IMR-90 (cell line): ENCODE results near the gene SLC43A2. TPM values are rescaled to one million over a fixed set of nuclear protein-coding genes. Genes with fewer than 3 reads are reported as not detected.

Experiments used
- ATAC-seq: fragments of 200-7000 bp; cut with Tn5 transposase; 2 replicates; pipeline ENCODE4 v1.9.1; 2020; ENCODE audit warnings: low read depth, mild to moderate bottlenecking, moderate library complexity
- BruUV-seq: library from RNA; stranded (reverse); fragments of 400-500 nt; replicated peaks from 2 replicates; lab custom pipeline; 2021; lab: Mats Ljungman, UMichigan
- CTCF ChIA-PET: fragments of 300-600 bp; formaldehyde crosslinking; extraction: SDS; loops from one replicate; lab custom pipeline; 2021; ENCODE audit warnings: antibody characterized with exemption; lab: Yijun Ruan, JAX
- POLR2A ChIA-PET: fragments of 300-600 bp; sonication (Branson Sonifier 250); formaldehyde crosslinking; loops from one replicate; lab custom pipeline; 2022; ENCODE audit warnings: antibody characterized with exemption; ENCODE audit not compliant: unreplicated experiment; lab: Charles Lee
- DNase-seq: peaks from one replicate; pipeline ENCODE4 v3.0.0; 2013
- H2AFZ ChIP-seq: replicated peaks from 2 replicates; pipeline ENCODE3; 2013; ENCODE audit warnings: low read length, mild to moderate bottlenecking; ENCODE audit not compliant: poor library complexity
- H2AK5ac ChIP-seq: 2 replicates; pipeline ENCODE4 v1.6.1; 2013; ENCODE audit warnings: low read depth, low read length, inconsistent platforms
- H2AK9ac ChIP-seq: replicated peaks from 2 replicates; pipeline ENCODE3; 2013; ENCODE audit warnings: mild to moderate bottlenecking, low read depth, low read length, moderate library complexity; ENCODE audit not compliant: poor library complexity
- H2BK120ac ChIP-seq: 2 replicates; pipeline ENCODE4 v1.6.1; 2013; ENCODE audit warnings: low read depth, low read length, inconsistent platforms
- H2BK15ac ChIP-seq: 3 replicates; pipeline ENCODE4 v1.6.1; 2013; ENCODE audit warnings: low read depth, low read length, inconsistent platforms
- H2BK20ac ChIP-seq: 2 replicates; pipeline ENCODE4 v1.6.1; 2013; ENCODE audit warnings: low read depth, mild to moderate bottlenecking, inconsistent platforms, low read length, moderate library complexity
- H2BK5ac ChIP-seq: 2 replicates; pipeline ENCODE4 v1.6.1; 2013; ENCODE audit warnings: mild to moderate bottlenecking, low read depth, low read length, inconsistent platforms; ENCODE audit not compliant: poor library complexity, severe bottlenecking
- H3K14ac ChIP-seq: replicated peaks from 2 replicates; pipeline ENCODE4 v1.6.1; 2013; ENCODE audit warnings: low read depth, low read length, inconsistent platforms
- H3K18ac ChIP-seq: 2 replicates; pipeline ENCODE4 v1.6.1; 2013; ENCODE audit warnings: low read depth, low read length, control low read depth
- H3K23ac ChIP-seq: 2 replicates; pipeline ENCODE4 v1.6.1; 2013; ENCODE audit warnings: low read depth, low read length, inconsistent platforms
- H3K27ac ChIP-seq: 2 replicates; pipeline ENCODE4 v1.5.1; 2013; ENCODE audit warnings: mild to moderate bottlenecking, control low read depth, low read length; ENCODE audit not compliant: insufficient read depth
- H3K27me3 ChIP-seq: 2 replicates; pipeline ENCODE4 v1.6.1; 2013; ENCODE audit warnings: low read length; ENCODE audit not compliant: control insufficient read depth, insufficient read depth
- H3K36me3 ChIP-seq: 2 replicates; pipeline ENCODE4 v1.6.1; 2013; ENCODE audit warnings: low read length, mixed read lengths; ENCODE audit not compliant: control insufficient read depth, insufficient read depth
- H3K4ac ChIP-seq: 2 replicates; pipeline ENCODE4 v1.6.1; 2013; ENCODE audit warnings: low read depth, low read length, inconsistent platforms
- H3K4me1 ChIP-seq: 2 replicates; pipeline ENCODE4 v1.6.1; 2013; ENCODE audit warnings: low read length, mixed read lengths; ENCODE audit not compliant: control insufficient read depth, insufficient read depth
- H3K4me2 ChIP-seq: 2 replicates; pipeline ENCODE4 v1.6.1; 2013; ENCODE audit warnings: low read depth, mild to moderate bottlenecking, control low read depth, low read length, moderate library complexity
- H3K4me3 ChIP-seq: 2 replicates; pipeline ENCODE4 v1.5.1; 2013; ENCODE audit warnings: low read depth, mild to moderate bottlenecking, control low read depth, low read length, moderate library complexity; ENCODE audit not compliant: insufficient read depth
- H3K56ac ChIP-seq: 2 replicates; pipeline ENCODE4 v1.6.1; 2013; ENCODE audit warnings: low read length, inconsistent platforms; ENCODE audit not compliant: insufficient read depth; ENCODE audit errors: extremely low read depth
- H3K79me1 ChIP-seq, 2 experiments: 2 replicates each; pipeline ENCODE4 v1.6.1; 2013; ENCODE audit warnings: low read length in 2 of 2, inconsistent platforms in 1 of 2, low read depth in 1 of 2
- H3K9ac ChIP-seq: 2 replicates; pipeline ENCODE4 v1.6.1; 2013; ENCODE audit warnings: low read depth, low read length, control low read depth
- H3K9me1 ChIP-seq: 2 replicates; pipeline ENCODE4 v1.6.1; 2013; ENCODE audit warnings: low read length, inconsistent platforms; ENCODE audit not compliant: insufficient read depth
- H3K9me3 ChIP-seq: 2 replicates; pipeline ENCODE4 v1.6.1; 2013; ENCODE audit warnings: low read length; ENCODE audit not compliant: control insufficient read depth, insufficient read depth
- H4K20me1 ChIP-seq: 2 replicates; pipeline ENCODE4 v1.6.1; 2013; ENCODE audit warnings: low read length, inconsistent platforms; ENCODE audit not compliant: insufficient read depth
- H4K5ac ChIP-seq: 2 replicates; pipeline ENCODE4 v1.6.1; 2013; ENCODE audit warnings: mild to moderate bottlenecking, low read depth, low read length, control low read depth
- H4K8ac ChIP-seq, 2 experiments: 2 replicates each; pipeline ENCODE4 v1.6.1; 2013; ENCODE audit warnings: low read depth in 2 of 2, low read length in 2 of 2, control low read depth in 1 of 2, inconsistent platforms in 1 of 2
- H4K91ac ChIP-seq: 2 replicates; pipeline ENCODE4 v1.6.1; 2013; ENCODE audit warnings: low read depth, low read length, inconsistent platforms; ENCODE audit not compliant: insufficient read depth
- CEBPB ChIP-seq: IDR thresholded peaks from 2 replicates; pipeline ENCODE4 v1.6.1; 2012; ENCODE audit warnings: low read depth, low read length, improper control_type of control experiment
- MAFK ChIP-seq: IDR thresholded peaks from 2 replicates; pipeline ENCODE4 v1.6.1; 2012; ENCODE audit warnings: low read depth, low read length, improper control_type of control experiment
- MAZ ChIP-seq: IDR thresholded peaks from 2 replicates; pipeline ENCODE4 v1.6.1; 2012; ENCODE audit warnings: low read depth, mild to moderate bottlenecking, low read length, improper control_type of control experiment, moderate library complexity, borderline replicate concordance
- MXI1 ChIP-seq: IDR thresholded peaks from 2 replicates; pipeline ENCODE4 v1.6.1; 2012; ENCODE audit warnings: low read depth, mild to moderate bottlenecking, low read length, moderate library complexity, borderline replicate concordance
- NFE2L2 ChIP-seq: fragments of 150-350 bp; IDR thresholded peaks from 2 replicates; pipeline ENCODE4 v1.6.1; 2016; ENCODE audit warnings: low read depth, mild to moderate bottlenecking, low read length
- POLR2A ChIP-seq: IDR thresholded peaks from 2 replicates; pipeline ENCODE4 v1.6.1; 2012; ENCODE audit warnings: mild to moderate bottlenecking, low read depth, low read length
- RAD21 ChIP-seq: IDR thresholded peaks from 2 replicates; pipeline ENCODE4 v1.6.1; 2012; ENCODE audit warnings: low read length, improper control_type of control experiment
- RCOR1 ChIP-seq: IDR thresholded peaks from 2 replicates; pipeline ENCODE4 v1.6.1; 2012; ENCODE audit warnings: mild to moderate bottlenecking, low read length, improper control_type of control experiment; ENCODE audit not compliant: insufficient replicate concordance
- SMC3 ChIP-seq: fragments of 150-350 bp; IDR thresholded peaks from 2 replicates; pipeline ENCODE4 v1.6.1; 2016; ENCODE audit warnings: low read depth, mild to moderate bottlenecking, antibody characterized with exemption, low read length, moderate library complexity
- whole genome bisulfite sequencing, 2 experiments: methylation state at CpG; one replicate each; pipeline versions ENCODE4 v1.1.5 to v1.1.7; 2013; ENCODE audit warnings: missing lambda C conversion rate in 2 of 2; ENCODE audit not compliant: insufficient read length in 1 of 2; ENCODE audit errors: extremely low coverage in 2 of 2; 5-methylcytosine and 5-hydroxymethylcytosine counted together
- dilution Hi-C: fragments of 300-500 bp; cut with HindIII; formaldehyde crosslinking; loops from one replicate; pipeline ENCODE4 v1.14.3; 2018; ENCODE audit warnings: low sequenced_read_pairs; ENCODE audit not compliant: unreplicated experiment
- in situ Hi-C: fragments of 300-500 bp; cut with MboI; formaldehyde crosslinking; loops from 3 replicates; pipeline ENCODE4 v1.14.3; 2019; ENCODE audit warnings: low sequenced_read_pairs, inconsistent platforms, mixed read lengths
- intact Hi-C: fragments of 100-400 bp; cut with micrococcal nuclease; formaldehyde crosslinking; loops from 2 replicates; pipeline ENCODE4 v1.10.0; 2022
- polyA plus RNA-seq, 3 experiments: library from polyadenylated mRNA; depleted of rRNA; stranded (reverse); fragments of >200 nt; gene quantifications; 2 replicates each; pipeline ENCODE4 v1.2.3, GENCODE V29; 2012; ENCODE audit warnings: low replicate concordance in 1 of 3
- total RNA-seq: library from RNA; depleted of rRNA; stranded (reverse); fragments of >200 nt; gene quantifications from 2 replicates; pipeline ENCODE4 v1.2.3, GENCODE V29; 2012
- TF ChIP-seq, protein P1 (sequence below): fragments of 150-350 bp; IDR thresholded peaks from 2 replicates; pipeline ENCODE4 v1.6.1; 2016; ENCODE audit warnings: low read depth, mild to moderate bottlenecking, low read length, moderate library complexity, borderline replicate concordance
- TF ChIP-seq, protein P2 (sequence below): fragments of 150-350 bp; IDR thresholded peaks from 2 replicates; pipeline ENCODE4 v1.6.1; 2017; ENCODE audit warnings: mild to moderate bottlenecking, antibody characterized with exemption, low read length, low read depth
- TF ChIP-seq, protein P3 (sequence below): conservative IDR thresholded peaks from 2 replicates; pipeline ENCODE4 v1.5.1; 2012; ENCODE audit warnings: mild to moderate bottlenecking, low read depth, low read length, improper control_type of control experiment

The SLC43A2 gene
- total and polyA plus RNA-seq, 2 of the 4 experiments (the other 2 are of a cell fraction): 3.8 to 9.0 TPM

DNA sequence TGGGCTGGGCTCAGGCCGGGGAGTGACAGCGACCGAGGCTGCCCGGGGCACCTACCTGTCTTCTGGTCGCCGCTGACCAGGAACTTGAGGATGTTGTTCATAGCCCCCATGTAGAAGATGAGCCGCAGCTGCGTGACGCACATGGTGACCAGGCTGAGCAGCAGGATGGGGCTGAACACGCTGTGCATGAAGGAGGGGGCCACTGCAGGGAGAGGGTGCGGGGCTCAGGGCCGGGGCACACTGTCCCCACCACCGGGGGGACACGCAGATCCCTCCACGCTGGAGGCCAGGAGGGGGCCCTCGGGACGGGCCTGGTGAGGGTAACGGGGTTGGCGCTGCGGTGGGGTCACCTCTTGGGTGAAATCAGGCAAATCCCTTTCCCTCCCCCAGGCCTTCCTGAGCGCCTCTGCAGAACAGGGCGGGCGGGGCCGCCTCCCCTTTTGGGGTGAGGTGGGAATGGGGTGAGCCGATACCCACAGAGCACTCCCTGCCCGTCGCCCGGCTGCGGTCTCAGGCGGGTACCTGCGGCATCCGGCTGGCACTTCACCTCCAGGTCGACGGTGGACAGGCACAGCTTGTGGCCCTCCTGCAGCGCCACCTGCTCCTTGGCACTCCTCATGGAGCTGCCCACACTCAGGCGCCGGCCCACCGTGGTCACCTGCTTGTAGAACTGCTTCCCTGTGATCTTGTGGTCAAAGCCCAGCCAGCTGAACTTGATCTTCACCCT, 37.7 kb downstream of the SLC43A2 start:
- H3K36me3 ChIP-seq: no peaks in the 10 kb centered on the region
- H3K27me3 ChIP-seq: no peaks in the 10 kb centered on the region
- no peaks in the 10 kb centered on the region for H3K9me3 ChIP-seq
- H4K5ac ChIP-seq: no peak overlapping the region; the same call in 1 of the 2 replicates
- 0 out of 2 replicates have a peak overlapping the region, but pooled peaks have one; percentile 47 for H3K23ac ChIP-seq
- whole genome bisulfite sequencing, 2 experiments: 77% methylated on average over 19 of the region's 38 CpGs; no CpG with 5 or more reads in 1 of the 2 experiments
- peak overlapping the region; percentile 92 for H3K4ac ChIP-seq
- peaks cover 13% of the 10 kb centered on the region for H3K4me1 ChIP-seq
- dilution Hi-C loops: no loop called here
- BruUV-seq: no TSS peak
- H4K20me1 ChIP-seq: peaks cover 7% of the 10 kb centered on the region
- peak overlapping the region in 1 of 2 experiments; percentile 62; a peak in 2 of 4 replicates for H4K8ac ChIP-seq
- H2BK20ac ChIP-seq: peak overlapping the region; percentile 60; the same call in 1 of the 2 replicates
- peak overlapping the region; percentile 98 for H2AK5ac ChIP-seq
- no peaks in the 10 kb centered on the region for H3K79me1 ChIP-seq
- TF ChIP-seq MXI1 (no peak), POLR2A (no peak), RCOR1 (no peak), SMC3 (no peak), NFE2L2 (no peak), MAZ (no peak), RAD21 (no peak), CEBPB (no peak), MAFK (no peak)
- TF ChIP-seq, protein P1, sequence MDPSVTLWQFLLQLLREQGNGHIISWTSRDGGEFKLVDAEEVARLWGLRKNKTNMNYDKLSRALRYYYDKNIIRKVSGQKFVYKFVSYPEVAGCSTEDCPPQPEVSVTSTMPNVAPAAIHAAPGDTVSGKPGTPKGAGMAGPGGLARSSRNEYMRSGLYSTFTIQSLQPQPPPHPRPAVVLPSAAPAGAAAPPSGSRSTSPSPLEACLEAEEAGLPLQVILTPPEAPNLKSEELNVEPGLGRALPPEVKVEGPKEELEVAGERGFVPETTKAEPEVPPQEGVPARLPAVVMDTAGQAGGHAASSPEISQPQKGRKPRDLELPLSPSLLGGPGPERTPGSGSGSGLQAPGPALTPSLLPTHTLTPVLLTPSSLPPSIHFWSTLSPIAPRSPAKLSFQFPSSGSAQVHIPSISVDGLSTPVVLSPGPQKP: no peak
- TF ChIP-seq, protein P2, sequence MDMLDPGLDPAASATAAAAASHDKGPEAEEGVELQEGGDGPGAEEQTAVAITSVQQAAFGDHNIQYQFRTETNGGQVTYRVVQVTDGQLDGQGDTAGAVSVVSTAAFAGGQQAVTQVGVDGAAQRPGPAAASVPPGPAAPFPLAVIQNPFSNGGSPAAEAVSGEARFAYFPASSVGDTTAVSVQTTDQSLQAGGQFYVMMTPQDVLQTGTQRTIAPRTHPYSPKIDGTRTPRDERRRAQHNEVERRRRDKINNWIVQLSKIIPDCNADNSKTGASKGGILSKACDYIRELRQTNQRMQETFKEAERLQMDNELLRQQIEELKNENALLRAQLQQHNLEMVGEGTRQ: no peak
- TF ChIP-seq, protein P3, sequence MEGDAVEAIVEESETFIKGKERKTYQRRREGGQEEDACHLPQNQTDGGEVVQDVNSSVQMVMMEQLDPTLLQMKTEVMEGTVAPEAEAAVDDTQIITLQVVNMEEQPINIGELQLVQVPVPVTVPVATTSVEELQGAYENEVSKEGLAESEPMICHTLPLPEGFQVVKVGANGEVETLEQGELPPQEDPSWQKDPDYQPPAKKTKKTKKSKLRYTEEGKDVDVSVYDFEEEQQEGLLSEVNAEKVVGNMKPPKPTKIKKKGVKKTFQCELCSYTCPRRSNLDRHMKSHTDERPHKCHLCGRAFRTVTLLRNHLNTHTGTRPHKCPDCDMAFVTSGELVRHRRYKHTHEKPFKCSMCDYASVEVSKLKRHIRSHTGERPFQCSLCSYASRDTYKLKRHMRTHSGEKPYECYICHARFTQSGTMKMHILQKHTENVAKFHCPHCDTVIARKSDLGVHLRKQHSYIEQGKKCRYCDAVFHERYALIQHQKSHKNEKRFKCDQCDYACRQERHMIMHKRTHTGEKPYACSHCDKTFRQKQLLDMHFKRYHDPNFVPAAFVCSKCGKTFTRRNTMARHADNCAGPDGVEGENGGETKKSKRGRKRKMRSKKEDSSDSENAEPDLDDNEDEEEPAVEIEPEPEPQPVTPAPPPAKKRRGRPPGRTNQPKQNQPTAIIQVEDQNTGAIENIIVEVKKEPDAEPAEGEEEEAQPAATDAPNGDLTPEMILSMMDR: no peak
- H2AFZ ChIP-seq: peak overlapping the region; percentile 7
- no peak overlapping the region for H3K9ac ChIP-seq
- peak overlapping the region; percentile 10; the same call in 1 of the 3 replicates for H2BK15ac ChIP-seq
- no peak overlapping the region for H3K56ac ChIP-seq
- DNase-seq (no peak), ATAC-seq (no peak)
- POLR2A ChIA-PET: no interaction called here
- H2BK120ac ChIP-seq: peak overlapping the region; percentile 81
- H3K18ac ChIP-seq: no peak overlapping the region; the same call in 1 of the 2 replicates
- CTCF ChIA-PET: interaction anchor here (2.0 kb wide), 1 partner anchor 17 kb away, joined by 8 read pairs; no protein-coding TSS in a partner anchor
- peak overlapping the region; percentile 75 for H3K14ac ChIP-seq
- in situ Hi-C loops: no loop called here
- peaks cover 10% of the 10 kb centered on the region for H3K9me1 ChIP-seq
- H2AK9ac ChIP-seq: peak overlapping the region; percentile 93
- peak overlapping the region; percentile 87; the same call in 1 of the 2 replicates for H3K27ac ChIP-seq
- H3K4me2 ChIP-seq: no peak overlapping the region
- intact Hi-C loops: loop anchor here (5.0 kb wide), 1 partner anchor 36 kb away; the partner anchor contains the start of gene SLC43A2
- peak overlapping the region; percentile 4 for H2BK5ac ChIP-seq
- H4K91ac ChIP-seq: peak overlapping the region; percentile 66
- no peak overlapping the region for H3K4me3 ChIP-seq
